RWPE1 (cell line): ENCODE measurements around the gene ATAD3C.
A peak's percentile ranks its signal among the peaks of the same experiment; 100 is the strongest.
"Not testable (repeated sequence)": the region's sequence is repeated elsewhere in the genome, so short reads cannot be mapped to it uniquely, and the experiment has no call there.

Source experiments
- CTCF ChIA-PET: fragments of 350-600 bp; sonication (Branson Sonifier 250); formaldehyde crosslinking; extraction: SDS; loops from one replicate; lab custom pipeline; 2021; lab: Yijun Ruan, JAX
- POLR2A ChIA-PET: fragments of 400-600 bp; formaldehyde crosslinking; extraction: SDS; loops from one replicate; lab custom pipeline; 2020; ENCODE audit warnings: antibody characterized with exemption; ENCODE audit not compliant: low non-redundant PET; lab: Yijun Ruan, JAX
- DNase-seq: peaks from one replicate; pipeline ENCODE4 v3.0.0; 2012; ENCODE audit warnings: low spot score
- H3K27ac ChIP-seq: fragments of 450-650 bp; 2 replicates; pipeline ENCODE4 v1.5.1; 2017
- CTCF ChIP-seq: fragments of 450-650 bp; conservative IDR thresholded peaks from 2 replicates; pipeline ENCODE4 v1.5.1; 2017; ENCODE audit warnings: low read depth, mild to moderate bottlenecking

ATAD3C gene

GRCh38 chr1:1415751-1416150, 33.7 kb upstream of the ATAD3C start:
- POLR2A ChIA-PET = interaction anchor here (0.7 kb wide), 1 partner anchor 1182 kb away, joined by 3 read pairs; no protein-coding TSS in a partner anchor
- no peak for TF ChIP-seq CTCF
- H3K27ac ChIP-seq = no peak overlapping the region
- CTCF ChIA-PET = interaction anchor here (0.6 to 0.9 kb wide), 2 partner anchors 13 to 397 kb away, joined by 3 to 5 read pairs; no protein-coding TSS in a partner anchor
- DNase-seq = no peak

- POLR2A ChIA-PET, DNase-seq, CTCF ChIA-PET, H3K27ac ChIP-seq: not testable (repeated sequence)
These were observed 32.1 kb upstream of the ATAD3C start for GRCh38 chr1:1417396-1417795.

- H3K27ac ChIP-seq, POLR2A ChIA-PET, CTCF ChIA-PET, DNase-seq: not testable (repeated sequence)
These were observed 31.5 kb upstream of the ATAD3C start for GRCh38 chr1:1417825-1418463.

GRCh38 chr1:1418464-1419362, 30.8 kb upstream of the ATAD3C start:
- DNase-seq = no peak
- 0 out of 2 replicates have a peak overlapping the region, but pooled peaks have one; percentile 5 for H3K27ac ChIP-seq
- ChIA-PET POLR2A (interaction anchor here (0.6 kb wide), 1 partner anchor 22 kb away, joined by 8 read pairs; no protein-coding TSS in a partner anchor), CTCF (interaction anchor here (0.7 kb wide), 1 partner anchor 46 kb away, joined by 3 read pairs; no protein-coding TSS in a partner anchor)
- no peak for TF ChIP-seq CTCF

GRCh38 chr1:1419363-1419812, 30.1 kb upstream of the ATAD3C start:
- no peak for TF ChIP-seq CTCF
- POLR2A ChIA-PET = interaction anchor here (0.6 kb wide), 1 partner anchor 23 kb away, joined by 8 read pairs; no protein-coding TSS in a partner anchor
- no peak overlapping the region for H3K27ac ChIP-seq
- DNase-seq = no peak
- CTCF ChIA-PET = interaction anchor here (0.7 kb wide), 1 partner anchor 47 kb away, joined by 3 read pairs; no protein-coding TSS in a partner anchor

- CTCF ChIA-PET = interaction anchor here (1.4 kb wide), 1 partner anchor 12 kb away, joined by 3 read pairs; no protein-coding TSS in a partner anchor
- no peak for DNase-seq
- TF ChIP-seq CTCF = 0 out of 2 replicates have a peak, but pooled peaks have one; percentile 10
- POLR2A ChIA-PET = no interaction called here
- H3K27ac ChIP-seq = peak overlapping the region; percentile 75; the same call in 1 of the 2 replicates
These were observed 29.5 kb upstream of the ATAD3C start for GRCh38 chr1:1419813-1420653.
